Panc1 (cell line): ENCODE data around the gene ADGRF5. TPM values are rescaled to one million over a fixed set of nuclear protein-coding genes. Genes with fewer than 3 reads are reported as not detected.

Source experiments
- ATAC-seq: fragments of 200-7000 bp; cut with Tn5 transposase; 2 replicates; pipeline ENCODE4 v1.9.1; 2020; ENCODE audit warnings: mild to moderate bottlenecking, moderate library complexity
- BruUV-seq: library from RNA; stranded (reverse); fragments of 400-500 nt; replicated peaks from 2 replicates; lab custom pipeline; 2021; lab: Mats Ljungman, UMichigan
- CTCF ChIA-PET: fragments of 300-600 bp; sonication (Branson Sonifier 250); formaldehyde crosslinking; loops from one replicate; lab custom pipeline; 2022; ENCODE audit warnings: antibody characterized with exemption; lab: Charles Lee
- POLR2A ChIA-PET: fragments of 300-600 bp; sonication (Branson Sonifier 250); formaldehyde crosslinking; loops from one replicate; lab custom pipeline; 2022; ENCODE audit warnings: antibody characterized with exemption; lab: Charles Lee
- DNase-seq: peaks from one replicate; pipeline ENCODE4 v3.0.0-alpha.2; 2010; ENCODE audit warnings: low read depth, low spot score
- H3K27ac ChIP-seq: 2 replicates; pipeline ENCODE4 v1.5.1; 2011; ENCODE audit warnings: mild to moderate bottlenecking, low read length, inconsistent platforms
- H3K27me3 ChIP-seq: fragments of 200-500 bp; sonication (Bioruptor generic); 2 replicates; pipeline ENCODE4 v1.6.0; 2014; ENCODE audit warnings: low read length, inconsistent platforms; ENCODE audit not compliant: control insufficient read depth, insufficient read depth
- H3K36me3 ChIP-seq: fragments of 200-500 bp; sonication (Bioruptor generic); 2 replicates; pipeline ENCODE4 v1.5.1; 2014; ENCODE audit warnings: inconsistent platforms, mild to moderate bottlenecking, low read length, moderate library complexity; ENCODE audit not compliant: control insufficient read depth, insufficient read depth
- H3K4me1 ChIP-seq: 2 replicates; pipeline ENCODE4 v1.5.1; 2011; ENCODE audit warnings: inconsistent platforms, mild to moderate bottlenecking, low read length, moderate library complexity; ENCODE audit not compliant: control insufficient read depth, insufficient read depth
- H3K4me3 ChIP-seq, 2 experiments: 2 replicates each; pipeline ENCODE4 v1.5.1; 2011 to 2012; ENCODE audit warnings: low read depth in 2 of 2, low read length in 2 of 2, mild to moderate bottlenecking in 2 of 2, inconsistent platforms in 1 of 2, moderate library complexity in 1 of 2
- H3K9me3 ChIP-seq: fragments of 200-500 bp; sonication (Bioruptor generic); 2 replicates; pipeline ENCODE4 v1.5.1; 2014; ENCODE audit warnings: low read depth, mild to moderate bottlenecking, inconsistent platforms, low read length, moderate library complexity; ENCODE audit not compliant: control insufficient read depth, insufficient read depth
- POLR2AphosphoS5 ChIP-seq: IDR thresholded peaks from 2 replicates; pipeline ENCODE4 v1.6.1; 2012; ENCODE audit warnings: mild to moderate bottlenecking, low read depth, low read length, moderate library complexity
- SIN3A ChIP-seq: IDR thresholded peaks from 2 replicates; pipeline ENCODE4 v1.6.1; 2012; ENCODE audit warnings: low read depth, mild to moderate bottlenecking, low read length, moderate library complexity, borderline replicate concordance; ENCODE audit not compliant: insufficient read depth
- TCF7L2 ChIP-seq: IDR thresholded peaks from 2 replicates; pipeline ENCODE4 v1.6.1; 2011; ENCODE audit warnings: mild to moderate bottlenecking, low read depth, low read length, inconsistent platforms
- in situ Hi-C: cut with HindIII; loops from 2 replicates; pipeline ENCODE4 v1.10.0; 2016; ENCODE audit warnings: low sequenced_read_pairs, low pct_unique_long_range_greater_than_20kb
- intact Hi-C: fragments of 100-400 bp; cut with micrococcal nuclease; formaldehyde crosslinking; loops from one replicate; pipeline ENCODE4 v1.10.0; 2022; ENCODE audit not compliant: unreplicated experiment
- total RNA-seq: library from RNA; stranded (reverse); gene quantifications from one replicate; pipeline ENCODE4 v1.2.1, GENCODE V29; 2021; ENCODE audit not compliant: unreplicated experiment
- TF ChIP-seq, protein P1 (sequence below): fragments of 450-650 bp; IDR thresholded peaks from 2 replicates; pipeline ENCODE4 v1.5.1; 2017; ENCODE audit warnings: mild to moderate bottlenecking
- TF ChIP-seq, protein P2 (sequence below), 2 experiments: IDR thresholded peaks; 2 replicates each; pipeline ENCODE4 v1.6.1; 2011 to 2012; ENCODE audit warnings: low read depth in 2 of 2, control low read depth in 1 of 2, low read length in 1 of 2, mild to moderate bottlenecking in 1 of 2, moderate library complexity in 1 of 2; ENCODE audit not compliant: insufficient read depth in 1 of 2

The ADGRF5 gene
- total RNA-seq, 1 experiment from 2014 or later = 0.18 TPM

- H3K4me1 ChIP-seq = no peaks in the 10 kb centered on the region
- ATAC-seq (no peak), DNase-seq (no peak)
- POLR2A ChIA-PET = no interaction called here
- intact Hi-C loops (no loop called here), in situ Hi-C loops (no loop called here)
- no peaks in the 10 kb centered on the region for H3K36me3 ChIP-seq
- no peak overlapping the region for H3K4me3 ChIP-seq
- H3K27me3 ChIP-seq = no peaks in the 10 kb centered on the region
- BruUV-seq = no TSS peak
- CTCF ChIA-PET = no interaction called here
- H3K27ac ChIP-seq = no peak overlapping the region
- H3K9me3 ChIP-seq = no peaks in the 10 kb centered on the region
- no peak for TF ChIP-seq SIN3A
- no peak for TF ChIP-seq TCF7L2
- no peak for TF ChIP-seq POLR2AphosphoS5
- TF ChIP-seq, protein P1, sequence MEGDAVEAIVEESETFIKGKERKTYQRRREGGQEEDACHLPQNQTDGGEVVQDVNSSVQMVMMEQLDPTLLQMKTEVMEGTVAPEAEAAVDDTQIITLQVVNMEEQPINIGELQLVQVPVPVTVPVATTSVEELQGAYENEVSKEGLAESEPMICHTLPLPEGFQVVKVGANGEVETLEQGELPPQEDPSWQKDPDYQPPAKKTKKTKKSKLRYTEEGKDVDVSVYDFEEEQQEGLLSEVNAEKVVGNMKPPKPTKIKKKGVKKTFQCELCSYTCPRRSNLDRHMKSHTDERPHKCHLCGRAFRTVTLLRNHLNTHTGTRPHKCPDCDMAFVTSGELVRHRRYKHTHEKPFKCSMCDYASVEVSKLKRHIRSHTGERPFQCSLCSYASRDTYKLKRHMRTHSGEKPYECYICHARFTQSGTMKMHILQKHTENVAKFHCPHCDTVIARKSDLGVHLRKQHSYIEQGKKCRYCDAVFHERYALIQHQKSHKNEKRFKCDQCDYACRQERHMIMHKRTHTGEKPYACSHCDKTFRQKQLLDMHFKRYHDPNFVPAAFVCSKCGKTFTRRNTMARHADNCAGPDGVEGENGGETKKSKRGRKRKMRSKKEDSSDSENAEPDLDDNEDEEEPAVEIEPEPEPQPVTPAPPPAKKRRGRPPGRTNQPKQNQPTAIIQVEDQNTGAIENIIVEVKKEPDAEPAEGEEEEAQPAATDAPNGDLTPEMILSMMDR = no peak
- TF ChIP-seq, protein P2, sequence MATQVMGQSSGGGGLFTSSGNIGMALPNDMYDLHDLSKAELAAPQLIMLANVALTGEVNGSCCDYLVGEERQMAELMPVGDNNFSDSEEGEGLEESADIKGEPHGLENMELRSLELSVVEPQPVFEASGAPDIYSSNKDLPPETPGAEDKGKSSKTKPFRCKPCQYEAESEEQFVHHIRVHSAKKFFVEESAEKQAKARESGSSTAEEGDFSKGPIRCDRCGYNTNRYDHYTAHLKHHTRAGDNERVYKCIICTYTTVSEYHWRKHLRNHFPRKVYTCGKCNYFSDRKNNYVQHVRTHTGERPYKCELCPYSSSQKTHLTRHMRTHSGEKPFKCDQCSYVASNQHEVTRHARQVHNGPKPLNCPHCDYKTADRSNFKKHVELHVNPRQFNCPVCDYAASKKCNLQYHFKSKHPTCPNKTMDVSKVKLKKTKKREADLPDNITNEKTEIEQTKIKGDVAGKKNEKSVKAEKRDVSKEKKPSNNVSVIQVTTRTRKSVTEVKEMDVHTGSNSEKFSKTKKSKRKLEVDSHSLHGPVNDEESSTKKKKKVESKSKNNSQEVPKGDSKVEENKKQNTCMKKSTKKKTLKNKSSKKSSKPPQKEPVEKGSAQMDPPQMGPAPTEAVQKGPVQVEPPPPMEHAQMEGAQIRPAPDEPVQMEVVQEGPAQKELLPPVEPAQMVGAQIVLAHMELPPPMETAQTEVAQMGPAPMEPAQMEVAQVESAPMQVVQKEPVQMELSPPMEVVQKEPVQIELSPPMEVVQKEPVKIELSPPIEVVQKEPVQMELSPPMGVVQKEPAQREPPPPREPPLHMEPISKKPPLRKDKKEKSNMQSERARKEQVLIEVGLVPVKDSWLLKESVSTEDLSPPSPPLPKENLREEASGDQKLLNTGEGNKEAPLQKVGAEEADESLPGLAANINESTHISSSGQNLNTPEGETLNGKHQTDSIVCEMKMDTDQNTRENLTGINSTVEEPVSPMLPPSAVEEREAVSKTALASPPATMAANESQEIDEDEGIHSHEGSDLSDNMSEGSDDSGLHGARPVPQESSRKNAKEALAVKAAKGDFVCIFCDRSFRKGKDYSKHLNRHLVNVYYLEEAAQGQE (IDR thresholded peaks at IDR 0.05; ENCODE audit: insufficient read depth in 1 of 2, low read depth in 2 of 2, low read length in 1 of 2) = no peak
Measured at GRCh38 chr6:46901882-46902314, 19.8 kb downstream of the ADGRF5 start.

DNA sequence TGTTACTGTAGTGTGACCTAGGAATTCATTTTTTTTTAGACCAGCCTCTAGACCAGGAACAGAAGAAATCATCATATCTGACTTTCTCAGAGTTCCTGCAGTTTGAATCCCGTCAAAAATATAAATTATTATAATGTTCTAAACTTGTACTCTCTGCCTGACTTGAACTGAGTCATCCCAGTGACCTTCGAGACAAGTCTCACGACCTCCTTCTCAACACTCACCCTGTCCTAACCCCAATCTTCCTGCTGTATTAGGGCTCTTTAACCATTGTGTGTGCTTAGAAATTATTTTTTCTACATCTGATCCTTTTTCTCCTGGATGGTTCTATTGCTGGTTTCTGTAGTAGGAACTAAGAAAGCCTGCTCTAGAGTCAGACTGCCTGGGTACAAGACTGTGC, 21.5 kb downstream of the ADGRF5 start:
- intact Hi-C loops = no loop called here
- DNase-seq (no peak), ATAC-seq (no peak)
- H3K9me3 ChIP-seq = no peaks in the 10 kb centered on the region
- ChIA-PET CTCF (no interaction called here), POLR2A (no interaction called here)
- H3K4me3 ChIP-seq = no peak overlapping the region
- no peaks in the 10 kb centered on the region for H3K27me3 ChIP-seq
- H3K27ac ChIP-seq = no peak overlapping the region
- no peaks in the 10 kb centered on the region for H3K36me3 ChIP-seq
- in situ Hi-C loops = no loop called here
- H3K4me1 ChIP-seq = no peaks in the 10 kb centered on the region
- no TSS peak for BruUV-seq
- TF ChIP-seq TCF7L2 (no peak), POLR2AphosphoS5 (no peak), SIN3A (no peak)
- TF ChIP-seq, protein P1 = no peak
- TF ChIP-seq, protein P2 (IDR thresholded peaks at IDR 0.05; ENCODE audit: insufficient read depth in 1 of 2, low read depth in 2 of 2, low read length in 1 of 2) = no peak
